Endodermal cell (in vitro differentiated cells): ENCODE measurements around the gene KISS1. TPM values are rescaled to one million over a fixed set of nuclear protein-coding genes. Genes with fewer than 3 reads are reported as not detected.

Source experiments
- DNase-seq: peaks from one replicate; pipeline ENCODE4 v3.0.0-alpha.2; 2017
- H3K27ac ChIP-seq: 2 replicates; pipeline ENCODE4 v1.5.1; 2013; ENCODE audit warnings: mild to moderate bottlenecking, low read depth, low read length, moderate library complexity
- H3K27me3 ChIP-seq: 2 replicates; pipeline ENCODE4 v1.6.1; 2013; ENCODE audit warnings: mild to moderate bottlenecking, low read length, moderate library complexity; ENCODE audit not compliant: insufficient read depth, control insufficient read depth, poor library complexity, severe bottlenecking
- H3K36me3 ChIP-seq: 2 replicates; pipeline ENCODE4 v1.7.0; 2013; ENCODE audit warnings: mild to moderate bottlenecking, low read length, moderate library complexity; ENCODE audit not compliant: control insufficient read depth, insufficient read depth
- H3K4me1 ChIP-seq: one replicate; pipeline ENCODE4 v1.7.0; 2013; ENCODE audit warnings: low read length; ENCODE audit not compliant: control insufficient read depth, insufficient read depth
- H3K4me3 ChIP-seq: 2 replicates; pipeline ENCODE4 v1.5.1; 2013; ENCODE audit warnings: mild to moderate bottlenecking, low read length, moderate library complexity
- H3K9ac ChIP-seq: 2 replicates; pipeline ENCODE4 v1.6.1; 2013; ENCODE audit warnings: mild to moderate bottlenecking, low read length, moderate library complexity; ENCODE audit not compliant: poor library complexity, severe bottlenecking; ENCODE audit errors: extremely low read depth
- H3K9me3 ChIP-seq: 2 replicates; pipeline ENCODE4 v1.6.1; 2013; ENCODE audit warnings: mild to moderate bottlenecking, low read length, moderate library complexity; ENCODE audit not compliant: control insufficient read depth
- H3K27ac Mint-ChIP-seq: 2 replicates; pipeline ENCODE4 v1.8.0; 2020; ENCODE audit warnings: mixed read lengths
- H3K27me3 Mint-ChIP-seq: 2 replicates; pipeline ENCODE4 v1.8.0; 2021; ENCODE audit warnings: mild to moderate bottlenecking, mixed read lengths; ENCODE audit not compliant: insufficient read depth
- H3K36me3 Mint-ChIP-seq: 2 replicates; pipeline ENCODE4 v1.8.0; 2020; ENCODE audit warnings: low read depth, mixed read lengths
- H3K4me1 Mint-ChIP-seq: 2 replicates; pipeline ENCODE4 v1.8.0; 2020; ENCODE audit warnings: mixed read lengths
- H3K4me3 Mint-ChIP-seq: 2 replicates; pipeline ENCODE4 v1.8.0; 2020; ENCODE audit warnings: mild to moderate bottlenecking, moderate library complexity, mixed read lengths
- H3K9me3 Mint-ChIP-seq: 2 replicates; pipeline ENCODE4 v1.8.0; 2020; ENCODE audit warnings: mild to moderate bottlenecking, mixed read lengths
- CTCF ChIP-seq: fragments of 200-600 bp; sonication (generic); conservative IDR thresholded peaks from 2 replicates; pipeline ENCODE4 v1.5.0; 2021; ENCODE audit warnings: antibody characterized with exemption, mild to moderate bottlenecking
- WGBS, 2 experiments: methylation state at CpG; one replicate each; pipeline versions ENCODE4 v1.1.5 to v1.1.7; 2013; ENCODE audit warnings: missing lambda C conversion rate in 2 of 2, mixed read lengths in 1 of 2; ENCODE audit not compliant: insufficient coverage in 1 of 2, insufficient read length in 1 of 2; 5-methylcytosine and 5-hydroxymethylcytosine counted together
- total RNA-seq, 2 donors: library from RNA; stranded (reverse); fragmentation: NEBNext Ultra II Directional in 1 of 2; extraction: Animal tissue kit (Norgen Biotek cat#: 25700) in 1 of 2; gene quantifications; 2 replicates in 1 of 2; 3 replicates in 1 of 2; pipeline ENCODE4 v1.2.1, GENCODE V29; 2021

The KISS1 gene
- total RNA-seq, 2 donors from 2014 or later, result not detected

- Mint-ChIP-seq H3K27me3 (no peaks in the 10 kb centered on the region), H3K4me1 (peaks cover 3% of the 10 kb centered on the region), H3K36me3 (peaks cover 5% of the 10 kb centered on the region), H3K4me3 (no peak overlapping the region), H3K27ac (no peak overlapping the region), H3K9me3 (no peaks in the 10 kb centered on the region)
- 87 to 95% methylated on average over 2 to 3 of the region's 3 CpGs for WGBS, 2 experiments
- TF ChIP-seq CTCF, result no peak
- Histone ChIP-seq H3K4me3 (no peak overlapping the region), H3K27me3 (peaks cover 14% of the 10 kb centered on the region), H3K9ac (no peak overlapping the region), H3K27ac (no peak overlapping the region), H3K4me1 (no peaks in the 10 kb centered on the region), H3K36me3 (no peaks in the 10 kb centered on the region), H3K9me3 (no peaks in the 10 kb centered on the region)
- DNase-seq, result no peak
Measured at GRCh38 chr1:204141131-204141530, 55.2 kb downstream of the KISS1 start.

Other genes with a start within 250 kb of the KISS1 start
- gene SOX13, start 123.4 kb downstream of the KISS1 start, total RNA-seq, result 10 to 100 TPM; 75.3 to 85.3 TPM
- gene ETNK2, start 44.4 kb downstream of the KISS1 start, total RNA-seq, result 10 to 100 TPM; 16.7 to 24.4 TPM
- not detected for gene REN, start 30.2 kb downstream of the KISS1 start, total RNA-seq
- 1 to 10 TPM; 1.8 to 6.2 TPM for gene GOLT1A, start 17.5 kb upstream of the KISS1 start, total RNA-seq
- 10 to 100 TPM; 37.0 to 43.3 TPM for gene PLEKHA6, start 163.4 kb upstream of the KISS1 start, total RNA-seq
- gene PPP1R15B, start 215.3 kb upstream of the KISS1 start, total RNA-seq, result 10 to 100 TPM; 44.8 to 79.2 TPM